Measurements from ENCODE around the gene PRICKLE4. TPM values are rescaled to one million over a fixed set of nuclear protein-coding genes. Genes with fewer than 3 reads are reported as not detected.

PRICKLE4 gene
- total and polyA plus RNA-seq, 2 experiments from 2014 or later, result 9.3 to 22.5 TPM

- peak; percentile 36 to 87 for DNase-seq (ENCODE audit: low read depth in 1 of 2, low spot score in 1 of 2)
- Histone ChIP-seq H3K4me3 (no peak overlapping the region), H3K4me1 (ENCODE audit: low read depth) (peaks cover 23% of the 10 kb centered on the region), H3K36me3 (peaks cover 11% of the 10 kb centered on the region), H3K9me3 (ENCODE audit: low read depth) (no peaks in the 10 kb centered on the region), H3K27me3 (no peaks in the 10 kb centered on the region), H3K27ac (peak overlapping the region; percentile 63)
- TF ChIP-seq, protein P1, sequence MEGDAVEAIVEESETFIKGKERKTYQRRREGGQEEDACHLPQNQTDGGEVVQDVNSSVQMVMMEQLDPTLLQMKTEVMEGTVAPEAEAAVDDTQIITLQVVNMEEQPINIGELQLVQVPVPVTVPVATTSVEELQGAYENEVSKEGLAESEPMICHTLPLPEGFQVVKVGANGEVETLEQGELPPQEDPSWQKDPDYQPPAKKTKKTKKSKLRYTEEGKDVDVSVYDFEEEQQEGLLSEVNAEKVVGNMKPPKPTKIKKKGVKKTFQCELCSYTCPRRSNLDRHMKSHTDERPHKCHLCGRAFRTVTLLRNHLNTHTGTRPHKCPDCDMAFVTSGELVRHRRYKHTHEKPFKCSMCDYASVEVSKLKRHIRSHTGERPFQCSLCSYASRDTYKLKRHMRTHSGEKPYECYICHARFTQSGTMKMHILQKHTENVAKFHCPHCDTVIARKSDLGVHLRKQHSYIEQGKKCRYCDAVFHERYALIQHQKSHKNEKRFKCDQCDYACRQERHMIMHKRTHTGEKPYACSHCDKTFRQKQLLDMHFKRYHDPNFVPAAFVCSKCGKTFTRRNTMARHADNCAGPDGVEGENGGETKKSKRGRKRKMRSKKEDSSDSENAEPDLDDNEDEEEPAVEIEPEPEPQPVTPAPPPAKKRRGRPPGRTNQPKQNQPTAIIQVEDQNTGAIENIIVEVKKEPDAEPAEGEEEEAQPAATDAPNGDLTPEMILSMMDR (IDR thresholded peaks at IDR 0.05; ENCODE audit: low read depth, low read length), result no peak
Observed at GRCh38 chr6:41767112-41767833, 13.3 kb upstream of the PRICKLE4 start.

DNA sequence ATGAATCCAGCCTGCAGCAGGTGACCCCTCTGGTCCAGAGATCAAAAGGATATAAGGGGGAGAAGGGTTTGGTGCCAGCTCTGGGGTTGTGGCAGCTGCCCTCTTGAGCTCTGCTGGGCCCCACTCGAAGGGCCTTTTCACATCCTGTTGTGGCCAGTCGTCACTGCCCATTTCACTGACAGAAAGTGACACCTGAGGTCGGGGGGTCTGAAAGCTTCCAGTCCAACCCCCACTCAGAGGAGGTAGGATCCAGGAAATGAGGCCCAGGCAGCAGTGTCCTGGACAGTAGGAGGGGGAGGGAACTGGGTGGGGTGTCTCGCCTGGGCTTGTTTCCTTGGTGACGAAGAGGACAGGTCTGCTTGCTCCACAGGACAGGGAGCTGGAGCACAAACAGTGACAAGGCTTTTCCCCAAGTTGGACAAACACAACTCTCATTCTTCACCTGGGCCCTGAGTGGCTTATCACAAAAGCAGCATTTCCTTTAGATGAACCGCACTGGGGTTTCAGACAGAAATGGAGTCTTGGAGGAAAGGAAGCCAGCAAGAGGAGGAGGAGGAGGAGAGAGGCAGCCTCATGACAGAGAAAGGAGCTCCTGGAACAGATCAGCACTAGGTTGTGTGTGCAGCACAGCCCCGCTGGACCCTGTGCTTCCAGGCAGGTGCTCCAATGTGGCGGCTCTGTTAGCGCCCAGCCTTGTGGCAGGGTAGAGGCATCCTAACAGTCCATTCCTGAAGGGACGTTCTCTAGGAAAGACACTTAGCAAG, 11.9 kb upstream of the PRICKLE4 start:
- Histone ChIP-seq H3K4me3 (no peak overlapping the region), H3K27ac (peak overlapping the region; percentile 10), H3K27me3 (no peaks in the 10 kb centered on the region), H3K36me3 (peaks cover 15% of the 10 kb centered on the region), H3K9me3 (ENCODE audit: low read depth) (no peaks in the 10 kb centered on the region), H3K4me1 (ENCODE audit: low read depth) (peaks cover 23% of the 10 kb centered on the region)
- TF ChIP-seq, protein P1 (IDR thresholded peaks at IDR 0.05; ENCODE audit: low read depth, low read length), result no peak
- DNase-seq (ENCODE audit: low read depth in 1 of 2, low spot score in 1 of 2), result no peak

GRCh38 chr6:41769376-41769775, 11.2 kb upstream of the PRICKLE4 start:
- Histone ChIP-seq H3K4me1 (ENCODE audit: low read depth) (peaks cover 23% of the 10 kb centered on the region), H3K36me3 (peaks cover 17% of the 10 kb centered on the region), H3K4me3 (no peak overlapping the region), H3K27ac (peak overlapping the region; percentile 10), H3K9me3 (ENCODE audit: low read depth) (no peaks in the 10 kb centered on the region), H3K27me3 (no peaks in the 10 kb centered on the region)
- no peak for DNase-seq (ENCODE audit: low read depth in 1 of 2, low spot score in 1 of 2)
- TF ChIP-seq, protein P1 (IDR thresholded peaks at IDR 0.05; ENCODE audit: low read depth, low read length), result no peak

DNA sequence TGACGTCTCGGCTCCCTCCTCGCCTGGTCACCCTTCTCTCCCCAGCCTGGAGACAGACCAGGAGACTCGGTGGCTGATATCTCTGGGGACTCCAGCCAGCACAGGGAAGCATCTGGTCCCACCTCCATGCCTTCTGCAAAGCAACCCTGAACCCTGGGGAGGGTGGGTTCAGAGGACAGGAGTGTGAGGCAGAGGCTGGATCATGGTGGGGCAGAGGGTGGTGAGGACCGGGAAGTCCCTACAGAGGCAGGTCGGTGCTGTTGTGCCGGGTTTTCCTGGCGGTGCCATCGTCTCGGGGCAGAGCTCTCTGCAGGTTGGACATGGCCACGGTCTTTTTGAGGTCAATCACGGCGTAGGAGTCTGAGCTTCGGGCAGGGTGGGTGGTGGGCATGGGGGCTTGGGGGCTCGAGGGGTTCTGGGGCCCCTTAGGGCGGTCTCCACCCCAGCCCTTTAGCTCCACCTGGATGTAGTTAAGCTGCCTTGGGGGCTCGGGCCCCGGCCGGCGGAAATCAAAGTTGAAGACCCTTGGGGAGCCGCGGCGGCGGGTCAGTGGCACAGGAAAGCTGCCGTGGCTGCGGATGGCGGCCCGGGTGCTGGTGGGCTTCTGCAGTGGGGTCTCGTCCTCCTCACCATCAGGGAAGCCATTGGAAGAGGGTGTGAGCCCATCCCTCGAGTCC, 10.1 kb upstream of the PRICKLE4 start:
- Histone ChIP-seq H3K27ac (no peak overlapping the region), H3K27me3 (no peaks in the 10 kb centered on the region), H3K4me3 (no peak overlapping the region), H3K9me3 (ENCODE audit: low read depth) (no peaks in the 10 kb centered on the region), H3K4me1 (ENCODE audit: low read depth) (peaks cover 23% of the 10 kb centered on the region), H3K36me3 (peaks cover 28% of the 10 kb centered on the region)
- TF ChIP-seq, protein P1 (IDR thresholded peaks at IDR 0.05; ENCODE audit: low read depth, low read length), result no peak
- no peak for DNase-seq (ENCODE audit: low read depth in 1 of 2, low spot score in 1 of 2)

GRCh38 chr6:41771058-41771983, 9.3 kb upstream of the PRICKLE4 start:
- Histone ChIP-seq H3K4me3 (no peak overlapping the region), H3K36me3 (peaks cover 28% of the 10 kb centered on the region), H3K4me1 (ENCODE audit: low read depth) (peaks cover 23% of the 10 kb centered on the region), H3K27ac (no peak overlapping the region), H3K27me3 (no peaks in the 10 kb centered on the region), H3K9me3 (ENCODE audit: low read depth) (no peaks in the 10 kb centered on the region)
- TF ChIP-seq, protein P1 (IDR thresholded peaks at IDR 0.05; ENCODE audit: low read depth, low read length), result no peak
- no peak for DNase-seq (ENCODE audit: low read depth in 1 of 2, low spot score in 1 of 2)
